Activated B cell treated with CpG ODN at 0.5 μM for 24 hours (primary cell): ENCODE results near the gene AMOT. TPM values are rescaled to one million over a fixed set of nuclear protein-coding genes. Genes with fewer than 3 reads are reported as not detected.

Source experiments
- ATAC-seq: fragments of 200-7000 bp; cut with Tn5 transposase; one replicate; pipeline ENCODE4 v1.10.0; 2021; ENCODE audit warnings: low read depth, mild to moderate bottlenecking, moderate library complexity
- CTCF ChIA-PET: fragments of 350-600 bp; sonication (Branson Sonifier 250); formaldehyde crosslinking; loops from one replicate; lab custom pipeline; 2021; ENCODE audit warnings: antibody characterized with exemption; lab: Charles Lee
- POLR2A ChIA-PET: fragments of 350-600 bp; sonication (Branson Sonifier 250); formaldehyde crosslinking; loops from one replicate; lab custom pipeline; 2021; ENCODE audit warnings: antibody characterized with exemption; lab: Charles Lee
- DNase-seq: peaks from one replicate; pipeline ENCODE4 v3.0.0; 2022
- H3K27ac Mint-ChIP-seq: one replicate; pipeline ENCODE4 v1.8.0; 2020; ENCODE audit warnings: mixed read lengths
- H3K27me3 Mint-ChIP-seq: one replicate; pipeline ENCODE4 v1.8.0; 2021; ENCODE audit warnings: mixed read lengths
- H3K36me3 Mint-ChIP-seq: one replicate; pipeline ENCODE4 v1.8.0; 2021; ENCODE audit warnings: low read depth, mixed read lengths
- H3K4me1 Mint-ChIP-seq: one replicate; pipeline ENCODE4 v1.8.0; 2021; ENCODE audit warnings: mixed read lengths
- H3K4me3 Mint-ChIP-seq: one replicate; pipeline ENCODE4 v1.8.0; 2020; ENCODE audit warnings: mild to moderate bottlenecking, mixed read lengths
- H3K9me3 Mint-ChIP-seq: one replicate; pipeline ENCODE4 v1.8.0; 2020; ENCODE audit warnings: mixed read lengths
- CTCF ChIP-seq: fragments of 200-600 bp; IDR thresholded peaks from one replicate; pipeline ENCODE4 v1.8.0; 2022; ENCODE audit warnings: antibody characterized with exemption, mild to moderate bottlenecking
- intact Hi-C: fragments of 100-400 bp; cut with micrococcal nuclease; formaldehyde crosslinking; loops from one replicate; pipeline ENCODE4 v1.15.1; 2024
- total RNA-seq: library from RNA; stranded (reverse); gene quantifications from 2 replicates; pipeline ENCODE4 v1.2.3, GENCODE V29; 2022

The AMOT gene
- total RNA-seq, 1 donor from 2014 or later = 2.1 TPM

DNA sequence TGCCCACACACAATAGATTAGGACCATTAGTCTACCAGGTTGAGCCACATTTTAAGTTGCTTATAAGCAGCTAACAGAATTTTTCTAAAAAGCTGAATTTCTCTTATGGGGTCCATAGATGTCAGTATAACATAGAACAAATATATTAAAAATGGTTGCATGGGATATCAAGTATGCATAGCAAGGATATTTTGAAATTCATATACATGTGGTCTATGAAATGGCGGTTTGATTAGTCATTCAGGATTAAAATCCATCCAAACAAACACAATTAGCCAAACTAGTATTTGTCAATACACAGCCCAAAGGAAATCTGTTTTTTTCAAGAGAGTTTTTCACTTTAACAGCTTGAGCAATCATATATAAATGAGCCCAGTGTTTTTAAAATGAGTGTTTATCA is 33.5 kb upstream of the AMOT start:
- H3K9me3 Mint-ChIP-seq = no peaks in the 10 kb centered on the region
- ChIA-PET POLR2A (no interaction called here), CTCF (interaction anchor here (0.9 kb wide), 1 partner anchor 868 kb away, joined by 3 read pairs; no protein-coding TSS in a partner anchor)
- no peaks in the 10 kb centered on the region for H3K27me3 Mint-ChIP-seq
- ATAC-seq = no peak
- no peak overlapping the region for H3K27ac Mint-ChIP-seq
- no peak for TF ChIP-seq CTCF
- no peak for DNase-seq
- no peaks in the 10 kb centered on the region for H3K4me1 Mint-ChIP-seq
- H3K4me3 Mint-ChIP-seq = no peak overlapping the region
- intact Hi-C loops = no loop called here
- no peaks in the 10 kb centered on the region for H3K36me3 Mint-ChIP-seq

DNA sequence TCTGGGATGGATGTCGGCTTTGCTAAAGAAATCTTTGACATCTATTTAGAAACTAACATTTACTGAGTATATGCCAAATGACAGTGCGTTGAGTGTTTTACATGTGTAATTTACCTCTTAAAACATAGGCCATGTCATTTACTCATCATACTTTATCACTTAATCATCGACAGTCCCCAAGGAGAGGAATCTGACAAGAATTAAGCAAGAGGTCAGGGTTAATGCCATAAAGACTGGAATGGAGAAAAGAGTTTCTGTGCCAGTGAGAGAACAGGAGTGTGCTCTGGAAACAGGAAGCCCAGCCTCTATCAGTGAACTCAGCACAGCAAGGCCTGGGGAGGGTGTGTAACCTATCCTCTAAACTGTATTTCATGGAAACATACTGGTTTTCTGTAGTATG is 28.0 kb upstream of the AMOT start:
- TF ChIP-seq CTCF = no peak
- no peak for DNase-seq
- no peaks in the 10 kb centered on the region for H3K27me3 Mint-ChIP-seq
- CTCF ChIA-PET = no interaction called here
- H3K4me3 Mint-ChIP-seq = no peak overlapping the region
- no peaks in the 10 kb centered on the region for H3K36me3 Mint-ChIP-seq
- no peak overlapping the region for H3K27ac Mint-ChIP-seq
- ATAC-seq = no peak
- H3K4me1 Mint-ChIP-seq = no peaks in the 10 kb centered on the region
- H3K9me3 Mint-ChIP-seq = no peaks in the 10 kb centered on the region
- intact Hi-C loops = no loop called here
- POLR2A ChIA-PET = no interaction called here

- Mint-ChIP-seq H3K4me3 (no peak overlapping the region), H3K4me1 (no peaks in the 10 kb centered on the region), H3K36me3 (no peaks in the 10 kb centered on the region), H3K9me3 (no peaks in the 10 kb centered on the region), H3K27me3 (no peaks in the 10 kb centered on the region), H3K27ac (no peak overlapping the region)
- CTCF ChIA-PET = no interaction called here
- ATAC-seq = no peak
- intact Hi-C loops = no loop called here
- no peak for DNase-seq
- no peak for TF ChIP-seq CTCF
- POLR2A ChIA-PET = no interaction called here
Measured at GRCh38 chrX:112867570-112867969, 26.9 kb upstream of the AMOT start.

- no peaks in the 10 kb centered on the region for H3K9me3 Mint-ChIP-seq
- H3K36me3 Mint-ChIP-seq = no peaks in the 10 kb centered on the region
- intact Hi-C loops = no loop called here
- no peak overlapping the region for H3K4me3 Mint-ChIP-seq
- DNase-seq (no peak), ATAC-seq (no peak)
- ChIA-PET CTCF (no interaction called here), POLR2A (no interaction called here)
- no peaks in the 10 kb centered on the region for H3K27me3 Mint-ChIP-seq
- H3K27ac Mint-ChIP-seq = no peak overlapping the region
- TF ChIP-seq CTCF = no peak
- no peaks in the 10 kb centered on the region for H3K4me1 Mint-ChIP-seq
Measured at GRCh38 chrX:112866175-112866574, 25.5 kb upstream of the AMOT start.

GRCh38 chrX:112865464-112866025 is 24.9 kb upstream of the AMOT start:
- intact Hi-C loops = no loop called here
- no peak for TF ChIP-seq CTCF
- H3K27me3 Mint-ChIP-seq = no peaks in the 10 kb centered on the region

More at GRCh38 chrX:112865464-112866025, 24.9 kb upstream of the AMOT start:
- ChIA-PET CTCF (no interaction called here), POLR2A (no interaction called here)
- no peak for ATAC-seq
- no peak for DNase-seq
- H3K4me1 Mint-ChIP-seq = no peaks in the 10 kb centered on the region
- no peaks in the 10 kb centered on the region for H3K36me3 Mint-ChIP-seq
- no peak overlapping the region for H3K4me3 Mint-ChIP-seq
- H3K9me3 Mint-ChIP-seq = no peaks in the 10 kb centered on the region
- no peak overlapping the region for H3K27ac Mint-ChIP-seq
